Neuronal stem cell (in vitro differentiated cells): Measurements from ENCODE around the gene RNF25.

Experiments used
- DNase-seq: peaks from one replicate; pipeline ENCODE4 v3.0.0-alpha.2; 2013; ENCODE audit warnings: low spot score
- H2AFZ ChIP-seq: one replicate; pipeline ENCODE4 v1.6.1; 2013; ENCODE audit warnings: mild to moderate bottlenecking, low read length, inconsistent platforms
- H2AK5ac ChIP-seq: 2 replicates; pipeline ENCODE4 v1.6.1; 2013; ENCODE audit warnings: low read depth, mild to moderate bottlenecking, inconsistent platforms, low read length, moderate library complexity, mixed read lengths
- H2BK120ac ChIP-seq: 2 replicates; pipeline ENCODE4 v1.6.1; 2013; ENCODE audit warnings: low read depth, mild to moderate bottlenecking, inconsistent platforms, low read length, moderate library complexity, mixed read lengths
- H2BK12ac ChIP-seq: one replicate; pipeline ENCODE4 v1.6.1; 2013; ENCODE audit warnings: low read length, inconsistent platforms
- H2BK15ac ChIP-seq: 2 replicates; pipeline ENCODE4 v1.6.1; 2013; ENCODE audit warnings: mild to moderate bottlenecking, low read length, inconsistent platforms, mixed read lengths
- H2BK5ac ChIP-seq: one replicate; pipeline ENCODE4 v1.6.1; 2013; ENCODE audit warnings: inconsistent platforms, mild to moderate bottlenecking, low read length, moderate library complexity
- H3K14ac ChIP-seq: one replicate; pipeline ENCODE4 v1.6.1; 2013; ENCODE audit warnings: low read length, inconsistent platforms
- H3K18ac ChIP-seq: 2 replicates; pipeline ENCODE4 v1.6.1; 2013; ENCODE audit warnings: low read length, inconsistent platforms
- H3K23ac ChIP-seq: 2 replicates; pipeline ENCODE4 v1.6.1; 2013; ENCODE audit warnings: low read depth, mild to moderate bottlenecking, mixed read lengths, low read length, inconsistent platforms; ENCODE audit not compliant: poor library complexity
- H3K27ac ChIP-seq: replicated peaks from 3 replicates; pipeline ENCODE4 v1.5.1; 2013; ENCODE audit warnings: low read length, inconsistent platforms
- H3K27me3 ChIP-seq, 3 experiments: 2 replicates each; pipeline ENCODE4 v1.6.1; 2013; ENCODE audit warnings: low read length in 3 of 3, mild to moderate bottlenecking in 2 of 3, inconsistent platforms in 1 of 3, low read depth in 1 of 3, mixed read lengths in 1 of 3, moderate library complexity in 1 of 3; ENCODE audit not compliant: control insufficient read depth in 3 of 3, insufficient read depth in 3 of 3
- H3K36me3 ChIP-seq, 2 donors: replicated peaks in 1 of 2; 2 replicates each; pipeline ENCODE4 v1.6.1; 2013; ENCODE audit warnings: low read length in 2 of 2; ENCODE audit not compliant: control insufficient read depth in 2 of 2, insufficient read depth in 2 of 2
- H3K4ac ChIP-seq: 2 replicates; pipeline ENCODE4 v1.6.1; 2013; ENCODE audit warnings: inconsistent platforms, mild to moderate bottlenecking, low read length, moderate library complexity
- H3K4me1 ChIP-seq, 2 donors: 1 replicate in 1 of 2; 2 replicates in 1 of 2; pipeline ENCODE4 v1.6.1; 2013; ENCODE audit warnings: low read length in 2 of 2, low read depth in 1 of 2; ENCODE audit not compliant: control insufficient read depth in 2 of 2, insufficient read depth in 1 of 2
- H3K4me2 ChIP-seq: one replicate; pipeline ENCODE4 v1.6.1; 2013; ENCODE audit warnings: mild to moderate bottlenecking, low read length, inconsistent platforms; ENCODE audit not compliant: insufficient read depth, poor library complexity, severe bottlenecking
- H3K4me3 ChIP-seq, 2 donors: 2 replicates each; pipeline ENCODE4 v1.5.1; 2013; ENCODE audit warnings: low read length in 2 of 2, mild to moderate bottlenecking in 2 of 2, inconsistent platforms in 1 of 2, moderate library complexity in 1 of 2
- H3K79me1 ChIP-seq: one replicate; pipeline ENCODE4 v1.6.1; 2013; ENCODE audit warnings: low read depth, mild to moderate bottlenecking, inconsistent platforms, low read length, moderate library complexity
- H3K9ac ChIP-seq: one replicate; pipeline ENCODE4 v1.6.1; 2013; ENCODE audit warnings: mild to moderate bottlenecking, low read depth, low read length, inconsistent platforms; ENCODE audit not compliant: poor library complexity
- H3K9me3 ChIP-seq, 2 donors: replicated peaks in 1 of 2; 2 replicates each; pipeline versions ENCODE3 to v1.6.1; 2013; ENCODE audit warnings: low read length in 2 of 2, mild to moderate bottlenecking in 2 of 2, inconsistent platforms in 1 of 2, low read depth in 1 of 2, mixed read lengths in 1 of 2, moderate library complexity in 1 of 2; ENCODE audit not compliant: control insufficient read depth in 2 of 2, insufficient read depth in 1 of 2
- H4K8ac ChIP-seq: one replicate; pipeline ENCODE4 v1.6.1; 2013; ENCODE audit warnings: low read depth, mild to moderate bottlenecking, inconsistent platforms, low read length, moderate library complexity
- H4K91ac ChIP-seq: one replicate; pipeline ENCODE4 v1.6.1; 2013; ENCODE audit warnings: low read length, low read depth, mild to moderate bottlenecking, inconsistent platforms; ENCODE audit not compliant: poor library complexity
- WGBS, 2 donors: extraction: QIAGEN DNeasy Blood & Tissue Kit; methylation state at CpG; one replicate each; pipeline ENCODE4 v1.1.7; 2013; ENCODE audit warnings: missing lambda C conversion rate in 2 of 2, mixed read lengths in 1 of 2; ENCODE audit not compliant: insufficient read length in 2 of 2, insufficient replicate concordance in 1 of 2; ENCODE audit errors: extremely low coverage in 2 of 2; 5-methylcytosine and 5-hydroxymethylcytosine counted together

RNF25 gene

DNA sequence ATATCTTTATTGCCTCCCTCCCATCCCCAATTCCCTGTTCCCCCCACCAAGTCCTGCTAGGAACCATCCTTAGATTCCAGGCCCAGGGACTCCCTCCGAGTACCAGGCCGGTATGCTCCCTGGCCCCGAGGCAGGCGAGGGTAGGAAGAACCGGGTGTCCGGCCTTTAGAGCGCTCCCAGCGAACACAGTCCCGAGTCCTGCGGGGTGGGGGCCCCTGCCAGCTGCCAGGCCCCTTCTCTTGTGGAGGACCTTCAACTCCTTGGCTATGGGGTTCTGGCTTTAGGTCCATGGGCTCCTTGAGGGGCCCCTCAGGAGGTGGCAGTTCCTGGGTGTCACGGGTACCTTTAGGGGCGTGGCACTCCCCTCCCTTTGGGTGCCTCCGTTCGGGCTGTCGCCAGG, 7.9 kb downstream of the RNF25 start:
- no peak overlapping the region for H3K4me2 ChIP-seq
- no peak overlapping the region for H3K23ac ChIP-seq
- no peak overlapping the region for H4K8ac ChIP-seq
- H3K27ac ChIP-seq, result no peak overlapping the region
- no peak overlapping the region for H3K9ac ChIP-seq
- no CpG with 5 or more reads among the region's 15 CpGs for WGBS, 2 donors
- no peak overlapping the region for H2BK15ac ChIP-seq
- H3K4me1 ChIP-seq, result peaks cover 3 to 4% of the 10 kb centered on the region in 2 donors
- DNase-seq, result no peak
- no peak overlapping the region for H4K91ac ChIP-seq
- H3K18ac ChIP-seq, result no peak overlapping the region
- peaks cover 1% of the 10 kb centered on the region for H3K79me1 ChIP-seq
- H2BK5ac ChIP-seq, result no peak overlapping the region
- no peak overlapping the region for H2BK12ac ChIP-seq
- no peaks in the 10 kb centered on the region for H3K27me3 ChIP-seq
- no peak overlapping the region for H2AFZ ChIP-seq
- H3K4me3 ChIP-seq, result no peak overlapping the region
- H3K36me3 ChIP-seq, result peaks cover 49 to 78% of the 10 kb centered on the region in 2 donors
- H2BK120ac ChIP-seq, result no peak overlapping the region
- H3K4ac ChIP-seq, result no peak overlapping the region
- no peak overlapping the region for H2AK5ac ChIP-seq
- no peak overlapping the region for H3K14ac ChIP-seq
- no peaks in the 10 kb centered on the region for H3K9me3 ChIP-seq

DNA sequence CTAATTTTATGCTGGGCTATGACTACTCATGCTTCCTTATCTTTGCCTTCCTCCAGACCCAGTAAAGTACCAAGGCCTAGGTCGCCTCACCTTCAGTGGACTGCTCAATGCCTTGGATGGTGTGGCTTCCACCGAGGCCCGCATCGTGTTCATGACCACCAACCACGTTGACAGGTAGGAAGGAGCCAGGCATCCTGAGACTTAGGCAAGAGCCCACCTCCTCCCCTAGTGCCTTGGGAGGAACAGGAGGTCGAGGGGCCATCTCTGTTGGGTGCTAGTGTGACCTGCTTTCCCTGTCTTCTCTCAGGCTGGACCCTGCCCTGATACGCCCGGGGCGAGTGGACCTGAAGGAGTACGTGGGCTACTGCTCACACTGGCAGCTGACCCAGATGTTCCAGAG, 9.0 kb downstream of the RNF25 start:
- Histone ChIP-seq H2BK15ac (no peak overlapping the region), H3K14ac (no peak overlapping the region), H3K4me1 (peaks cover 3 to 4% of the 10 kb centered on the region in 2 donors), H3K23ac (no peak overlapping the region), H3K9me3 (no peaks in the 10 kb centered on the region), H3K36me3 (peaks cover 47 to 73% of the 10 kb centered on the region in 2 donors), H4K91ac (no peak overlapping the region), H4K8ac (no peak overlapping the region), H2BK120ac (no peak overlapping the region), H3K9ac (no peak overlapping the region), H3K4me3 (no peak overlapping the region), H3K79me1 (peaks cover 4% of the 10 kb centered on the region), H3K4me2 (no peak overlapping the region), H2AK5ac (no peak overlapping the region), H2AFZ (no peak overlapping the region), H2BK12ac (no peak overlapping the region), H3K18ac (no peak overlapping the region), H3K27ac (no peak overlapping the region), H2BK5ac (no peak overlapping the region), H3K4ac (no peak overlapping the region), H3K27me3 (no peaks in the 10 kb centered on the region)
- DNase-seq, result no peak
- no CpG with 5 or more reads among the region's 10 CpGs for WGBS, 2 donors

- Histone ChIP-seq H3K4me2 (no peak overlapping the region), H3K36me3 (peaks cover 47 to 73% of the 10 kb centered on the region in 2 donors), H3K4me1 (peaks cover 3 to 4% of the 10 kb centered on the region in 2 donors), H2BK120ac (no peak overlapping the region), H2AFZ (no peak overlapping the region), H3K79me1 (peaks cover 4% of the 10 kb centered on the region), H2BK15ac (no peak overlapping the region), H4K8ac (no peak overlapping the region), H3K4ac (no peak overlapping the region), H2BK12ac (no peak overlapping the region), H3K18ac (no peak overlapping the region), H3K27ac (no peak overlapping the region), H3K4me3 (no peak overlapping the region), H4K91ac (no peak overlapping the region), H2BK5ac (no peak overlapping the region), H3K9ac (no peak overlapping the region), H3K9me3 (no peaks in the 10 kb centered on the region), H3K23ac (no peak overlapping the region), H2AK5ac (no peak overlapping the region), H3K27me3 (no peaks in the 10 kb centered on the region), H3K14ac (no peak overlapping the region)
- WGBS, 2 donors, result no CpG with 5 or more reads among the region's 7 CpGs
- no peak for DNase-seq
Measured at GRCh38 chr2:218662377-218662776, 9.4 kb downstream of the RNF25 start.

DNA sequence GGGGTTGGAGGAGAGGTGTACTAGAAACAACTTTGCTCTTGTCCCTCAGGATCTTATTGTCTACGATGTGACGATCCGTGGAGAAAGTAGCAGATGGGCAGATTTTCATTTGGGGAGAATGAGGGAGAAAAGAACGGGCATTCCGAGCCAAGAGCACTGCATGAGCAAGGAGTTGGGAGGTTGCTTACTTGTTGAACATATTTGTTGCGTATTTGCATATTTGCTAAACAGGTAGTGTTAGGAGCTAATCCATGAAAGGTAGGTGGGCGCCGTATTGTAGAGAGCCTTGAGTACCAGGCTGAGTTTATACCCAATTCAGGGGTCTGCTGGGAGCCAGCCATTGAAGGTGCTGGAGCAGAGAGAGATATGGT, 11.8 kb downstream of the RNF25 start:
- Histone ChIP-seq H3K27ac (no peak overlapping the region), H3K9me3 (no peaks in the 10 kb centered on the region), H2BK12ac (no peak overlapping the region), H4K91ac (no peak overlapping the region), H2AFZ (peak overlapping the region; percentile 98), H3K27me3 (no peaks in the 10 kb centered on the region), H3K36me3 (peaks cover 47 to 77% of the 10 kb centered on the region in 2 donors), H2AK5ac (no peak overlapping the region), H3K4me1 (peaks cover 3 to 4% of the 10 kb centered on the region in 2 donors), H3K14ac (no peak overlapping the region), H3K4me3 (peak overlapping the region; percentile 86 to 92), H3K79me1 (peaks cover 4% of the 10 kb centered on the region), H4K8ac (no peak overlapping the region), H3K9ac (peak overlapping the region; percentile 71), H2BK15ac (no peak overlapping the region), H3K23ac (no peak overlapping the region), H2BK120ac (no peak overlapping the region), H3K4ac (no peak overlapping the region), H3K4me2 (peak overlapping the region; percentile 93), H2BK5ac (no peak overlapping the region), H3K18ac (peak overlapping the region; percentile 1)
- WGBS, 2 donors, result no CpG with 5 or more reads among the region's 8 CpGs
- no peak for DNase-seq
